GM12873 (cell line): ENCODE results near the gene LHX6.

ENCODE experiments used
- CTCF ChIP-seq: IDR thresholded peaks from 2 replicates; pipeline ENCODE4 v1.5.1; 2012; ENCODE audit warnings: low read depth, mild to moderate bottlenecking, moderate library complexity, low read length, control low read depth; ENCODE audit not compliant: insufficient read depth; ENCODE audit errors: missing control alignments

Gene LHX6

GRCh38 chr9:122228568-122229484, at the start of gene LHX6:
Gene LHX6 (minus strand): TSS chr9:122228957. CDS start chr9:122228740, 217 bp downstream.
- no peak for TF ChIP-seq CTCF

- no peak for TF ChIP-seq CTCF
These were observed 48.6 kb upstream of the LHX6 start for GRCh38 chr9:122277285-122277897.

- TF ChIP-seq CTCF: no peak
These were observed 47.3 kb upstream of the LHX6 start for GRCh38 chr9:122276096-122276495.

- TF ChIP-seq CTCF: no peak
These were observed 45.3 kb upstream of the LHX6 start for GRCh38 chr9:122274055-122274454.

GRCh38 chr9:122268041-122268814, 39.5 kb upstream of the LHX6 start:
- TF ChIP-seq CTCF: no peak

GRCh38 chr9:122265149-122265915, 36.6 kb upstream of the LHX6 start:
- TF ChIP-seq CTCF: no peak
